Mucosa of rectum (tissue), 2 donors: ENCODE results near the gene RASD1.
"Not testable (repeated sequence)": the region's sequence is repeated elsewhere in the genome, so short reads cannot be mapped to it uniquely, and the experiment has no call there.

Source experiments
- H3K27ac ChIP-seq, 2 donors: one replicate each; pipeline ENCODE4 v1.7.0; 2013; ENCODE audit warnings: inconsistent platforms in 2 of 2, low read depth in 2 of 2, low read length in 2 of 2
- H3K27me3 ChIP-seq, 2 donors: one replicate each; pipeline ENCODE4 v1.7.0; 2013; ENCODE audit warnings: low read length in 2 of 2; ENCODE audit not compliant: control insufficient read depth in 2 of 2, insufficient read depth in 2 of 2
- H3K36me3 ChIP-seq, 2 donors: one replicate each; pipeline ENCODE4 v1.7.0; 2013; ENCODE audit warnings: low read length in 2 of 2; ENCODE audit not compliant: control insufficient read depth in 2 of 2, insufficient read depth in 2 of 2
- H3K4me1 ChIP-seq, 2 donors: one replicate each; pipeline ENCODE4 v1.7.0; 2013; ENCODE audit warnings: low read length in 2 of 2, mild to moderate bottlenecking in 1 of 2; ENCODE audit not compliant: control insufficient read depth in 2 of 2, insufficient read depth in 2 of 2
- H3K4me3 ChIP-seq, 2 donors: one replicate each; pipeline ENCODE4 v1.7.0; 2013; ENCODE audit warnings: low read length in 2 of 2
- H3K9ac ChIP-seq, 2 donors: one replicate each; pipeline ENCODE4 v1.7.0; 2013; ENCODE audit warnings: low read length in 2 of 2, low read depth in 1 of 2, mild to moderate bottlenecking in 1 of 2
- H3K9me3 ChIP-seq, 2 donors: one replicate each; pipeline ENCODE4 v1.7.0; 2013; ENCODE audit warnings: low read length in 2 of 2; ENCODE audit not compliant: control insufficient read depth in 2 of 2
- donor health status: healthy.
- donor health status: Normal muscosa, but diverticular disease.

Gene RASD1

GRCh38 chr17:17472333-17472920, 23.8 kb downstream of the RASD1 start:
- Histone ChIP-seq H3K9me3 (no peaks in the 10 kb centered on the region), H3K4me1 (peaks cover under 1 to 9% of the 10 kb centered on the region in 2 donors), H3K9ac (no peak overlapping the region), H3K27me3 (no peaks in the 10 kb centered on the region), H3K27ac (no peak overlapping the region), H3K36me3 (no peaks in the 10 kb centered on the region), H3K4me3 (no peak overlapping the region)

GRCh38 chr17:17469996-17470395, 26.2 kb downstream of the RASD1 start:
- no peaks in the 10 kb centered on the region for H3K9me3 ChIP-seq
- peaks cover 0 to 7% of the 10 kb centered on the region in 2 donors for H3K4me1 ChIP-seq
- no peak overlapping the region for H3K27ac ChIP-seq
- no peaks in the 10 kb centered on the region for H3K36me3 ChIP-seq
- no peaks in the 10 kb centered on the region for H3K27me3 ChIP-seq
- H3K9ac ChIP-seq = no peak overlapping the region
- H3K4me3 ChIP-seq = no peak overlapping the region

- Histone ChIP-seq H3K9me3 (no peaks in the 10 kb centered on the region), H3K27me3 (no peaks in the 10 kb centered on the region), H3K4me1 (peaks cover 0 to 7% of the 10 kb centered on the region in 2 donors), H3K36me3 (no peaks in the 10 kb centered on the region), H3K4me3 (no peak overlapping the region), H3K9ac (no peak overlapping the region), H3K27ac (no peak overlapping the region)
These were observed 26.8 kb downstream of the RASD1 start for GRCh38 chr17:17469358-17469757.

- H3K36me3 ChIP-seq = no peaks in the 10 kb centered on the region
These were observed 27.8 kb downstream of the RASD1 start for GRCh38 chr17:17468217-17469010.

GRCh38 chr17:17467720-17468119, 28.5 kb downstream of the RASD1 start:
- Histone ChIP-seq H3K9me3 (no peaks in the 10 kb centered on the region), H3K9ac (no peak overlapping the region), H3K4me3 (no peak overlapping the region), H3K36me3 (no peaks in the 10 kb centered on the region), H3K27me3 (no peaks in the 10 kb centered on the region), H3K27ac (peak overlapping the region; percentile 59 to 64), H3K4me1 (peaks cover 0 to 7% of the 10 kb centered on the region in 2 donors)

More at GRCh38 chr17:17468217-17469010, 27.8 kb downstream of the RASD1 start:
- Histone ChIP-seq H3K27me3 (no peaks in the 10 kb centered on the region), H3K9ac (no peak overlapping the region), H3K4me3 (no peak overlapping the region), H3K4me1 (peaks cover 0 to 7% of the 10 kb centered on the region in 2 donors), H3K9me3 (no peaks in the 10 kb centered on the region), H3K27ac (peak overlapping the region; percentile 59 to 64)

GRCh38 chr17:17467016-17467415, 29.2 kb downstream of the RASD1 start:
- Histone ChIP-seq H3K27ac (no peak overlapping the region), H3K4me3 (no peak overlapping the region), H3K4me1 (peaks cover 5 to 11% of the 10 kb centered on the region in 2 donors), H3K9ac (no peak overlapping the region), H3K27me3 (no peaks in the 10 kb centered on the region), H3K36me3 (no peaks in the 10 kb centered on the region), H3K9me3 (no peaks in the 10 kb centered on the region)

GRCh38 chr17:17466511-17466910, 29.7 kb downstream of the RASD1 start:
- no peaks in the 10 kb centered on the region for H3K27me3 ChIP-seq
- no peak overlapping the region for H3K4me3 ChIP-seq
- H3K4me1 ChIP-seq = peaks cover 5 to 15% of the 10 kb centered on the region in 2 donors
- H3K27ac ChIP-seq = no peak overlapping the region
- H3K36me3 ChIP-seq = no peaks in the 10 kb centered on the region
- H3K9me3 ChIP-seq = no peaks in the 10 kb centered on the region
- H3K9ac ChIP-seq = no peak overlapping the region

- H3K36me3 ChIP-seq, H3K9me3 ChIP-seq, H3K9ac ChIP-seq, H3K27ac ChIP-seq, H3K27me3 ChIP-seq, H3K4me3 ChIP-seq: not testable (repeated sequence)
- peaks cover 5 to 15% of the 10 kb centered on the region in 2 donors for H3K4me1 ChIP-seq
These were observed 30.3 kb downstream of the RASD1 start for GRCh38 chr17:17465878-17466277.

- Histone ChIP-seq H3K36me3 (no peaks in the 10 kb centered on the region), H3K27me3 (no peaks in the 10 kb centered on the region), H3K9me3 (no peaks in the 10 kb centered on the region), H3K9ac (no peak overlapping the region), H3K4me1 (peaks cover 5 to 15% of the 10 kb centered on the region in 2 donors), H3K27ac (no peak overlapping the region), H3K4me3 (no peak overlapping the region)
These were observed 32.4 kb downstream of the RASD1 start for GRCh38 chr17:17463821-17464220.

- Histone ChIP-seq H3K9me3 (no peaks in the 10 kb centered on the region), H3K36me3 (no peaks in the 10 kb centered on the region), H3K4me3 (peak overlapping the region in 1 of 2 donors; percentile 26), H3K27ac (peak overlapping the region; percentile 11 to 24), H3K4me1 (peaks cover 5 to 9% of the 10 kb centered on the region in 2 donors), H3K27me3 (no peaks in the 10 kb centered on the region), H3K9ac (no peak overlapping the region)
These were observed 34.0 kb downstream of the RASD1 start for GRCh38 chr17:17462048-17462824.
